ENCODE measurements around the gene WDR70.
"Not testable (repeated sequence)": the region's sequence is repeated elsewhere in the genome, so short reads cannot be mapped to it uniquely, and the experiment has no call there.

WDR70 gene

GRCh38 chr5:37640088-37640487 lies 261.0 kb downstream of the WDR70 start:
- DNase-seq, result no peak

GRCh38 chr5:37641933-37642332 lies 262.8 kb downstream of the WDR70 start:
- no peak for DNase-seq

- no peak for DNase-seq
These were observed 266.6 kb downstream of the WDR70 start for GRCh38 chr5:37645707-37646106.

- DNase-seq, result not testable (repeated sequence)
These were observed 275.4 kb downstream of the WDR70 start for GRCh38 chr5:37654566-37654965.

GRCh38 chr5:37657046-37657445 lies 277.9 kb downstream of the WDR70 start:
- DNase-seq, result no peak

GRCh38 chr5:37658440-37658839 lies 279.3 kb downstream of the WDR70 start:
- DNase-seq, result no peak

- no peak for DNase-seq
These were observed 281.2 kb downstream of the WDR70 start for GRCh38 chr5:37660319-37660718.

- DNase-seq, result no peak
These were observed 282.3 kb downstream of the WDR70 start for GRCh38 chr5:37661227-37661920.

- no peak for DNase-seq
These were observed 282.8 kb downstream of the WDR70 start for GRCh38 chr5:37661951-37662350.

- DNase-seq, result no peak
These were observed 283.2 kb downstream of the WDR70 start for GRCh38 chr5:37662362-37662761.

GRCh38 chr5:37662789-37663485 lies 283.8 kb downstream of the WDR70 start:
- no peak for DNase-seq

- DNase-seq, result no peak
These were observed 284.4 kb downstream of the WDR70 start for GRCh38 chr5:37663538-37663937.

- DNase-seq, result no peak
These were observed 285.4 kb downstream of the WDR70 start for GRCh38 chr5:37664551-37664950.

- DNase-seq, result no peak
These were observed 286.2 kb downstream of the WDR70 start for GRCh38 chr5:37665272-37665671.

- peak; percentile 18 for DNase-seq
These were observed 286.8 kb downstream of the WDR70 start for GRCh38 chr5:37665889-37666288.

- DNase-seq, result no peak
These were observed 288.3 kb downstream of the WDR70 start for GRCh38 chr5:37667430-37667829.

GRCh38 chr5:37667846-37668245 lies 288.7 kb downstream of the WDR70 start:
- no peak for DNase-seq

GRCh38 chr5:37668524-37669047 lies 289.5 kb downstream of the WDR70 start:
- DNase-seq, result no peak

GRCh38 chr5:37672118-37672588 lies 293.0 kb downstream of the WDR70 start:
- DNase-seq, result not testable (repeated sequence)

GRCh38 chr5:37674361-37674760 lies 295.2 kb downstream of the WDR70 start:
- DNase-seq, result not testable (repeated sequence)

- DNase-seq, result not testable (repeated sequence)
These were observed 300.2 kb downstream of the WDR70 start for GRCh38 chr5:37679326-37679725.

- not testable (repeated sequence) for DNase-seq
These were observed 300.8 kb downstream of the WDR70 start for GRCh38 chr5:37679903-37680302.

- DNase-seq, result no peak
These were observed 304.0 kb downstream of the WDR70 start for GRCh38 chr5:37683072-37683471.

- no peak for DNase-seq
These were observed 306.1 kb downstream of the WDR70 start for GRCh38 chr5:37685211-37685610.
